CD4-positive, alpha-beta memory T cell (primary cell): ENCODE results near the gene NEK1. TPM values are rescaled to one million over a fixed set of nuclear protein-coding genes. Genes with fewer than 3 reads are reported as not detected.

Experiments used
- CTCF ChIA-PET: fragments of 350-600 bp; sonication (Branson Sonifier 250); formaldehyde crosslinking; loops from one replicate; lab custom pipeline; 2021; ENCODE audit warnings: inconsistent platforms; ENCODE audit not compliant: partially characterized antibody; lab: Charles Lee
- POLR2A ChIA-PET: fragments of 350-600 bp; sonication (Branson Sonifier 250); formaldehyde crosslinking; loops from one replicate; lab custom pipeline; 2021; ENCODE audit not compliant: partially characterized antibody; lab: Charles Lee
- DNase-seq, 5 donors: peaks; one replicate each; pipeline versions ENCODE4 v3.0.0 to v3.0.0-alpha.2; 2020 to 2022; ENCODE audit warnings: mixed read lengths in 1 of 5
- H3K27ac ChIP-seq: one replicate; pipeline ENCODE4 v1.7.0; 2013; ENCODE audit warnings: low read depth, low read length
- H3K27me3 ChIP-seq: 2 replicates; pipeline ENCODE4 v1.7.0; 2013; ENCODE audit warnings: mild to moderate bottlenecking, low read length, moderate library complexity; ENCODE audit not compliant: insufficient read depth
- H3K36me3 ChIP-seq: 2 replicates; pipeline ENCODE4 v1.7.0; 2013; ENCODE audit warnings: mild to moderate bottlenecking, low read length, moderate library complexity; ENCODE audit not compliant: insufficient read depth
- H3K4me1 ChIP-seq: 2 replicates; pipeline ENCODE4 v1.7.0; 2013; ENCODE audit warnings: mild to moderate bottlenecking, low read length, moderate library complexity; ENCODE audit not compliant: insufficient read depth
- H3K4me3 ChIP-seq, 2 donors: one replicate each; pipeline ENCODE4 v1.7.0; 2013; ENCODE audit warnings: low read length in 2 of 2, mild to moderate bottlenecking in 1 of 2
- H3K9me3 ChIP-seq, 2 donors: one replicate each; pipeline ENCODE4 v1.7.0; 2013; ENCODE audit warnings: low read length in 2 of 2, control low read depth in 1 of 2; ENCODE audit not compliant: control insufficient read depth in 1 of 2
- H3K27ac Mint-ChIP-seq, 7 donors: one replicate each; pipeline ENCODE4 v1.8.0; 2020 to 2021; ENCODE audit warnings: mixed read lengths in 7 of 7, mild to moderate bottlenecking in 6 of 7, inconsistent platforms in 3 of 7, moderate library complexity in 3 of 7
- H3K27me3 Mint-ChIP-seq, 2 donors: one replicate each; pipeline ENCODE4 v1.8.0; 2020 to 2021; ENCODE audit warnings: mixed read lengths in 2 of 2
- H3K36me3 Mint-ChIP-seq, 2 donors: one replicate each; pipeline ENCODE4 v1.8.0; 2020 to 2021; ENCODE audit warnings: mixed read lengths in 2 of 2, inconsistent platforms in 1 of 2, mild to moderate bottlenecking in 1 of 2
- H3K4me1 Mint-ChIP-seq, 4 donors: one replicate each; pipeline ENCODE4 v1.8.0; 2020 to 2021; ENCODE audit warnings: mixed read lengths in 4 of 4, mild to moderate bottlenecking in 1 of 4
- H3K4me3 Mint-ChIP-seq, 8 donors: one replicate each; pipeline ENCODE4 v1.8.0; 2020 to 2021; ENCODE audit warnings: mixed read lengths in 8 of 8, mild to moderate bottlenecking in 7 of 8, moderate library complexity in 6 of 8, inconsistent platforms in 3 of 8
- H3K9me3 Mint-ChIP-seq, 8 donors: one replicate each; pipeline ENCODE4 v1.8.0; 2020 to 2021; ENCODE audit warnings: mixed read lengths in 8 of 8, mild to moderate bottlenecking in 5 of 8, inconsistent platforms in 3 of 8, moderate library complexity in 1 of 8
- intact Hi-C: fragments of 100-400 bp; cut with micrococcal nuclease; formaldehyde crosslinking; loops from one replicate; pipeline ENCODE4 v1.15.1; 2023
- polyA plus RNA-seq, 2 donors: library from polyadenylated mRNA; unstranded; fragments of 300-500 nt; fragmentation: Illumina TruSeq; gene quantifications; one replicate each; pipeline ENCODE4 v1.2.3, GENCODE V29; 2021
- total RNA-seq, 2 experiments: library from RNA; stranded (reverse); gene quantifications; one replicate each; pipeline ENCODE4 v1.2.3, GENCODE V29; 2021

The NEK1 gene
- total and polyA plus RNA-seq, 4 experiments from 2014 or later: 6.1 to 24.1 (median 13.9) TPM

DNA sequence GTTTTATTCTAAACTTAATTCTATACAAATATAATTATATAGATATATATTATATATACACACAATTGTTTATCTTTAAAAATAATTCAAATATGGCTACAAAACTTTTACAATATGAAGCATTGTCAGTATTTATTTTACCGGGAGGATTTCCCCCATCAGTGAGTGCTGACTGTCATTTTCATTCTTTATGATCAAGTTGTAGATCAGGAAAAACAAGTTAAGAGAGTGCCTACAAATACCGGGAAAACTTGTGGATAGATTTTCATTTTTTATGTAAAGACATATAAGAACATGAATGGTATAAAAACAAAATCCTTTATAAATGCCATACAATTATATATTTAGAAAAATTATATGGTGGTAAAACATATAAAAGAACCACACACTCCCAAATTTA, 45.8 kb upstream of the NEK1 start:
- DNase-seq: no peak
- H3K27me3 Mint-ChIP-seq: no peaks in the 10 kb centered on the region
- H3K27ac Mint-ChIP-seq: peak overlapping the region in 2 of 7 donors; percentile 42 to 50
- peaks cover 12 to 28% (median 20%) of the 10 kb centered on the region in 4 donors for H3K4me1 Mint-ChIP-seq
- ChIA-PET CTCF (interaction anchor here (1.2 to 2.3 kb wide), 2 partner anchors 17 to 45 kb away, joined by 3 to 10 read pairs; partner anchors contain the start of gene NEK1), POLR2A (interaction anchor here (1.6 to 3.6 kb wide), 2 partner anchors 38 to 46 kb away, joined by 5 to 15 read pairs; partner anchors contain the start of genes CLCN3 and NEK1)
- Histone ChIP-seq H3K9me3 (no peaks in the 10 kb centered on the region), H3K27ac (no peak overlapping the region), H3K4me1 (peaks cover 18% of the 10 kb centered on the region), H3K4me3 (no peak overlapping the region), H3K36me3 (no peaks in the 10 kb centered on the region), H3K27me3 (no peaks in the 10 kb centered on the region)
- H3K9me3 Mint-ChIP-seq: no peaks in the 10 kb centered on the region
- intact Hi-C loops: no loop called here
- H3K36me3 Mint-ChIP-seq: peaks cover 4 to 6% of the 10 kb centered on the region in 2 donors
- no peak overlapping the region for H3K4me3 Mint-ChIP-seq

DNA sequence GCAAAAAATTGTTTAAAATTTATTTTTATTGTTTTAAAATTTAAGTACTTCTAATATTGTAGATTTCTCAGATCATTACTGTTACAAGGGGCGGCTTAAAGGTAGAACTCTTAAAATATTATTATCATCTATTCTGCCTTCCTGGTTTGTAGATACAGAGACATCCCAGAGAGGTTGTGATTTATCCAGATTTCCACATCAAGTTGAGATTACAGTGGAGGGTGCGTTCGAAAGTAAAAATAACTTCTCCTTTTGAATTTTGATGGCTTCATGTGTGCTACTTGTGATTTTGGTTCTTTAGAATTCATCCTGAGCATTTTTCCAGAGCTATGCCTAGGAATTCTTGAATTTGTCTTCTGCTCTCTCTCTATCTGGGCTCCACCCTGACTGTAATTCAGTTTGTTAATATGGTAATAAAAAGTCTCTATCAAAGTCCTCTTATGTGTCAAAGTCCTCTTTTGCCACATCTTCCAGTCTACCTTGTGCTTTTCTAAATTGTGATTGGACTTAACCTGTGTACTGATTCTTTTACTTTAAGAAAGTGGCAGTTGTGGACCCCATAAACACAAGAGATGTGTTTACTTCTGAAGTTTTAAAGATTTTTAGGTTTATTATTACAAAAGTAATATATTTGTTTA, 45.2 kb upstream of the NEK1 start:
- ChIA-PET CTCF (no interaction called here), POLR2A (interaction anchor here (1.0 kb wide), 1 partner anchor 36 kb away, joined by 3 read pairs; no protein-coding TSS in a partner anchor)
- H3K9me3 Mint-ChIP-seq: no peaks in the 10 kb centered on the region
- peak overlapping the region in 2 of 7 donors; percentile 56 to 62 for H3K27ac Mint-ChIP-seq
- no peaks in the 10 kb centered on the region for H3K27me3 Mint-ChIP-seq
- Histone ChIP-seq H3K27ac (no peak overlapping the region), H3K4me3 (no peak overlapping the region), H3K9me3 (no peaks in the 10 kb centered on the region), H3K27me3 (no peaks in the 10 kb centered on the region), H3K4me1 (peaks cover 18% of the 10 kb centered on the region), H3K36me3 (no peaks in the 10 kb centered on the region)
- no peak overlapping the region for H3K4me3 Mint-ChIP-seq
- DNase-seq: no peak
- H3K36me3 Mint-ChIP-seq: peaks cover 4 to 8% of the 10 kb centered on the region in 2 donors
- intact Hi-C loops: no loop called here
- H3K4me1 Mint-ChIP-seq: peaks cover 17 to 28% (median 21%) of the 10 kb centered on the region in 4 donors

DNA sequence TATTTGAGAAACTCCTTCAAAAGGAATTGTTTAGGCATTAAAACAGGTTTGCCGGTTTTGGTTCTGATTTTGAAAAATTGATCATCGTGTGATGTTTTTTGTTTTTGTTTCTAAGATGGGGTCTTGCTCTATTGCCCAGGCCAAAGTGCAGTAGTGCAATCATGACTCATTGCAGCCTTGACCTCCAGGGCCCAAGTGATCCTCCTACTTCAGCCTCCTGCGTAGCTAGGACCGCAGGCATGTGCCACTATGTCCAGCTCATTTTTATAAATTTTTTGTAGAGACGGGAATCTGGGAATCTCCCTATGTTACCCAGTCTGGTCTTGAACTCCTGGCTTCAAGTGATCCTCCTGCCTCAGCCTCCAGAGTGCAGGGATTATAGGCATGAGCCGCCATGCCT, 43.0 kb upstream of the NEK1 start:
- H3K4me3 ChIP-seq: no peak overlapping the region
- H3K9me3 ChIP-seq: no peaks in the 10 kb centered on the region
- H3K27ac ChIP-seq: no peak overlapping the region
- Mint-ChIP-seq H3K27ac (peak overlapping the region in 1 of 7 donors; percentile 37), H3K27me3 (no peaks in the 10 kb centered on the region), H3K9me3 (no peaks in the 10 kb centered on the region), H3K4me3 (no peak overlapping the region), H3K36me3 (peaks cover 9 to 10% of the 10 kb centered on the region in 2 donors), H3K4me1 (peaks cover 14 to 27% (median 21%) of the 10 kb centered on the region in 4 donors)
- POLR2A ChIA-PET: no interaction called here
- CTCF ChIA-PET: interaction anchor here (0.9 to 1.3 kb wide), 3 partner anchors 9 to 42 kb away, joined by 3 to 4 read pairs (median 3); no protein-coding TSS in a partner anchor
- H3K4me1 ChIP-seq: peaks cover 16% of the 10 kb centered on the region
- no peaks in the 10 kb centered on the region for H3K27me3 ChIP-seq
- no peaks in the 10 kb centered on the region for H3K36me3 ChIP-seq
- no peak for DNase-seq
- intact Hi-C loops: no loop called here

DNA sequence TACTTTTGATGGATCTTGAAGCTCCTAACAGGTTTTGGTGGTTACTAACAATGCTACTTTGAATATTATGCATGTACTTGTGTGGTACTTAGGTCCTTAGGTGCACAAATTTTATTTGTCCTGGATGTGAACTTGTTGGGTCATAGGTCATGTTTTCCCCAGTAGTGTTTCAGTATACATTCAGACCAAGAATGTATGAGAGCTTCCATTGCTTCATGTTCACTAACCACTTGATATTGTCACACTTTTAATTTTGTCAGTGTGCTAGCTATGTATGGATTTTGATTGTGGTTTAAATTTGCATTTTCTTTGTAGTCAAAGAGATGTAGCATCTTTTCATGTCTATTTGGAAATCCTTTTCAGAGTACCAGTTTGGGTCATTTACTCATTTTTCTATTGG, 40.2 kb upstream of the NEK1 start:
- peaks cover 12 to 18% of the 10 kb centered on the region in 2 donors for H3K36me3 Mint-ChIP-seq

DNA sequence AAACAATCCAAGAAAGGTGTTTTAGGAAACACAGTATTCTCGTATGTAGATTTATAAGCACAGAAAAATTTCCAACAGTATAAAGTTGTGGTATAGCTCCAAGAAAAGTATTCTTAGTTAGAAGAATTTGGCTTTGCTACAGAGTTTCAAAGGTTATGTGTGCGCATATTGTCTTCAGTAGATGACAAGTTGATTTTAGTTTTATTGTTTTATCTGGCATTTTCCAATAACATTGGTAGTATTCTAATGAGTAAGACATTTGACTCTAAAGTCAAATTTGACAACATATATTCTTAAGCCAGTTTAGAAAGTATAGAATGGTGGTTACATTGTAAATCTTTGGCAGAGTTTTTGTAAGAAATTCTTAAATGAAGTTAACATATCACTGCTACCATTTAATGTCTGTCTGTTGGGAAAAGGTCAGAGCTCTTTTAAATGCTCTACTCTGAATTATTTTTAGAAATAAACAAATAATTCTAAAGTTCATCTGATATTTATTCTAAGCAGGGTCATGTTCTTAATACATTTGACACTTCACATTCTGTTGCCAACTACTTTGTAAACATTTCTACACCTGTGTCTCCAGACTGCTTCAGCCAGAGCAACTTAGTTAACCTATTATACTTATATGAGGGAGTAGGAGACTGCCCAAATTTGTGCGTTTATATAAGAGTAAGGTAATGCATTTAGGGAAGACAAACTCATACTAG, 38.0 kb upstream of the NEK1 start:
- Mint-ChIP-seq H3K27me3 (no peaks in the 10 kb centered on the region), H3K27ac (peak overlapping the region in 3 of 7 donors; percentile 3 to 19 (median 17))

More for the DNA sequence above, 40.2 kb upstream of the NEK1 start:
- intact Hi-C loops: no loop called here
- H3K9me3 Mint-ChIP-seq: no peaks in the 10 kb centered on the region
- H3K27ac Mint-ChIP-seq: no peak overlapping the region
- no peaks in the 10 kb centered on the region for H3K9me3 ChIP-seq
- H3K27me3 ChIP-seq: no peaks in the 10 kb centered on the region
- no peaks in the 10 kb centered on the region for H3K27me3 Mint-ChIP-seq
- POLR2A ChIA-PET: no interaction called here
- H3K36me3 ChIP-seq: no peaks in the 10 kb centered on the region
- CTCF ChIA-PET: no interaction called here
- H3K4me1 ChIP-seq: no peaks in the 10 kb centered on the region
- H3K4me3 ChIP-seq: no peak overlapping the region
- no peak for DNase-seq
- no peak overlapping the region for H3K4me3 Mint-ChIP-seq
- no peak overlapping the region for H3K27ac ChIP-seq
- peaks cover 10 to 22% (median 18%) of the 10 kb centered on the region in 4 donors for H3K4me1 Mint-ChIP-seq

DNA sequence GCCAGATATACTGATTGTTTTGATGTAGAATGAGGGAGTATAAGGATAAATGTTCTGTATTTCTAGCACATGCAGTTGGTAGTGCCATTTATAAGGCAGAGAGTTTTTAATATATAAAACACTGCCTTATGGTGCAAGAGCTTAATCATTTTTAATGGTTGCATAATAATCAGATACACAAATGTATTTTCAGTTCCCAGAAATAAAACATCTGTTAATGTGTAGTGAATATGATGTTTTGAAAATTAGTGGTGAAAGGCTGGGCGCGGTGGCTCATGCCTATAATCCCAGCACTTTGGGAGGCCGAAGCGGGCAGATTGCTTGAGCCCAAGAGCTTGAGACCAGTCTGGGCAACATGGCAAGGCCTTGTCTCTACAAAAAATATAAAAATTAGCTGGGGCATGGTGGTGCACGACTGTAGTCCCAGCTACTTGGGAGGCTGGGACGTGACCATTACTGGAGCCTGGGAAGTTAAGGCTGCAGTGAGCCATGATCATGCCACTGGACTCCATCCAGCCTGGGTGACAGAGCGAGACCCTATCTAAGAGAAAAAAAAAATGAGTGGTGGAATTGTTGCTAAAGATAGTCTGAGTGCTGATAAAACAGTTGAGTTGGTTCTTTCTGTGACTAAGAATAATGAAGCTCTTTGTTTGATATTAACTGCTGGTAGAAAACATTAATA, 37.3 kb upstream of the NEK1 start:
- CTCF ChIA-PET: interaction anchor here (0.6 to 1.2 kb wide), 3 partner anchors 15 to 36 kb away, joined by 3 read pairs; no protein-coding TSS in a partner anchor
- H3K4me3 ChIP-seq: no peak overlapping the region
- Mint-ChIP-seq H3K9me3 (no peaks in the 10 kb centered on the region), H3K4me1 (peaks cover 8 to 22% (median 15%) of the 10 kb centered on the region in 4 donors), H3K4me3 (peak overlapping the region in 1 of 8 donors; percentile 51), H3K27ac (no peak overlapping the region), H3K36me3 (peaks cover 24 to 26% of the 10 kb centered on the region in 2 donors), H3K27me3 (no peaks in the 10 kb centered on the region)
- H3K27me3 ChIP-seq: no peaks in the 10 kb centered on the region
- H3K9me3 ChIP-seq: no peaks in the 10 kb centered on the region
- intact Hi-C loops: no loop called here
- H3K27ac ChIP-seq: no peak overlapping the region
- no peaks in the 10 kb centered on the region for H3K4me1 ChIP-seq
- peaks cover 1% of the 10 kb centered on the region for H3K36me3 ChIP-seq
- no peak for DNase-seq
- POLR2A ChIA-PET: no interaction called here

More for the DNA sequence above, 38.0 kb upstream of the NEK1 start:
- intact Hi-C loops: no loop called here
- ChIA-PET CTCF (interaction anchor here (1.2 kb wide), 1 partner anchor 37 kb away, joined by 3 read pairs; no protein-coding TSS in a partner anchor), POLR2A (no interaction called here)
- H3K27me3 ChIP-seq: no peaks in the 10 kb centered on the region
- no peaks in the 10 kb centered on the region for H3K9me3 ChIP-seq
- H3K27ac ChIP-seq: no peak overlapping the region
- DNase-seq: no peak
- no peaks in the 10 kb centered on the region for H3K4me1 ChIP-seq
- no peak overlapping the region for H3K4me3 ChIP-seq
- H3K4me1 Mint-ChIP-seq: peaks cover 8 to 22% (median 16%) of the 10 kb centered on the region in 4 donors
- no peak overlapping the region for H3K4me3 Mint-ChIP-seq
- H3K36me3 ChIP-seq: no peaks in the 10 kb centered on the region
- H3K9me3 Mint-ChIP-seq: no peaks in the 10 kb centered on the region
- H3K36me3 Mint-ChIP-seq: peaks cover 21 to 24% of the 10 kb centered on the region in 2 donors
